Colonic mucosa (tissue), 4 donors: ENCODE results near the gene BAZ1A. TPM values are rescaled to one million over a fixed set of nuclear protein-coding genes. Genes with fewer than 3 reads are reported as not detected.
A peak's percentile ranks its signal among the peaks of the same experiment; 100 is the strongest.

Experiments used
- DNase-seq: peaks from one replicate; pipeline ENCODE4 v3.0.0-alpha.2; 2020
- H3K27ac ChIP-seq: fragments of 200-600 bp; one replicate; pipeline ENCODE4 v1.8.0; 2021
- H3K27me3 ChIP-seq: fragments of 200-600 bp; one replicate; pipeline ENCODE4 v1.8.0; 2021
- H3K36me3 ChIP-seq: fragments of 200-600 bp; one replicate; pipeline ENCODE4 v1.8.0; 2021
- H3K4me1 ChIP-seq: fragments of 200-600 bp; one replicate; pipeline ENCODE4 v1.8.0; 2021; ENCODE audit warnings: mild to moderate bottlenecking
- H3K4me3 ChIP-seq: fragments of 200-600 bp; one replicate; pipeline ENCODE4 v1.8.0; 2021
- H3K9ac ChIP-seq, 2 donors: one replicate each; pipeline ENCODE4 v1.7.0; 2013; ENCODE audit warnings: control low read depth in 2 of 2, low read depth in 2 of 2, low read length in 2 of 2
- H3K9me3 ChIP-seq: fragments of 200-600 bp; one replicate; pipeline ENCODE4 v1.8.0; 2021
- CTCF ChIP-seq: fragments of 200-600 bp; IDR thresholded peaks from one replicate; pipeline ENCODE4 v1.8.0; 2022; ENCODE audit warnings: antibody characterized with exemption, mild to moderate bottlenecking
- intact Hi-C: fragments of 100-400 bp; cut with DNase I; formaldehyde crosslinking; loops from one replicate; pipeline ENCODE4 v1.14.1; 2022
- total RNA-seq, 2 donors: library from RNA; stranded (reverse); fragmentation: NEBNext Ultra II Directional in 1 of 2; extraction: Animal tissue kit (Norgen Biotek cat#: 25700) in 1 of 2; gene quantifications; one replicate each; pipeline ENCODE4 v1.2.1, GENCODE V29; 2021
- donor health status: healthy.
- donor health status: DM: no; HTN: no; CAD: no.
- donor health status: DM: no; HTN: no; CAD: no.

Gene BAZ1A
- 10 to 100 TPM; 24.9 to 30.6 TPM for total RNA-seq

GRCh38 chr14:34875031-34875922 is at the start of gene BAZ1A:
Gene BAZ1A (minus strand): TSS chr14:34875360. CDS start chr14:34874604, 756 bp downstream.
- H3K27ac ChIP-seq: peak within 1 kb of the TSS; percentile 99
- no peaks in the 10 kb centered on the region for H3K9me3 ChIP-seq
- H3K4me1 ChIP-seq: no peaks in the 10 kb centered on the region
- intact Hi-C loops: no loop called here
- TF ChIP-seq CTCF: no peak
- H3K4me3 ChIP-seq: peak within 1 kb of the TSS; percentile 79
- H3K27me3 ChIP-seq: no peaks in the 10 kb centered on the region
- H3K9ac ChIP-seq: peak within 1 kb of the TSS; percentile 75 to 96
- DNase-seq: peak; percentile 81
- no peaks in the 10 kb centered on the region for H3K36me3 ChIP-seq

GRCh38 chr14:34920339-34920738 is 45.2 kb upstream of the BAZ1A start:
- H3K27ac ChIP-seq: no peak overlapping the region
- no peaks in the 10 kb centered on the region for H3K27me3 ChIP-seq
- DNase-seq: no peak
- intact Hi-C loops: no loop called here
- H3K9me3 ChIP-seq: no peaks in the 10 kb centered on the region
- TF ChIP-seq CTCF: no peak
- H3K4me3 ChIP-seq: no peak overlapping the region
- no peaks in the 10 kb centered on the region for H3K36me3 ChIP-seq
- H3K4me1 ChIP-seq: no peaks in the 10 kb centered on the region
- H3K9ac ChIP-seq: no peak overlapping the region

- TF ChIP-seq CTCF: no peak
- H3K27me3 ChIP-seq: no peaks in the 10 kb centered on the region
- H3K27ac ChIP-seq: no peak overlapping the region
- no peak overlapping the region for H3K9ac ChIP-seq
- intact Hi-C loops: no loop called here
- no peak for DNase-seq
- no peak overlapping the region for H3K4me3 ChIP-seq
- H3K4me1 ChIP-seq: no peaks in the 10 kb centered on the region
- H3K36me3 ChIP-seq: no peaks in the 10 kb centered on the region
- H3K9me3 ChIP-seq: no peaks in the 10 kb centered on the region
Measured at GRCh38 chr14:34913619-34914018, 38.5 kb upstream of the BAZ1A start.

GRCh38 chr14:34912966-34913365 is 37.8 kb upstream of the BAZ1A start:
- no peak overlapping the region for H3K4me3 ChIP-seq
- H3K4me1 ChIP-seq: no peaks in the 10 kb centered on the region
- DNase-seq: no peak
- H3K9me3 ChIP-seq: no peaks in the 10 kb centered on the region
- H3K36me3 ChIP-seq: no peaks in the 10 kb centered on the region
- intact Hi-C loops: no loop called here
- H3K27me3 ChIP-seq: no peaks in the 10 kb centered on the region
- no peak overlapping the region for H3K9ac ChIP-seq
- TF ChIP-seq CTCF: no peak
- no peak overlapping the region for H3K27ac ChIP-seq

- intact Hi-C loops: no loop called here
- H3K9ac ChIP-seq: no peak overlapping the region
- no peak for DNase-seq
Measured at GRCh38 chr14:34912182-34912581, 37.0 kb upstream of the BAZ1A start.

More at GRCh38 chr14:34912182-34912581, 37.0 kb upstream of the BAZ1A start:
- H3K4me1 ChIP-seq: no peaks in the 10 kb centered on the region
- no peak for TF ChIP-seq CTCF
- no peaks in the 10 kb centered on the region for H3K9me3 ChIP-seq
- no peaks in the 10 kb centered on the region for H3K27me3 ChIP-seq
- no peak overlapping the region for H3K27ac ChIP-seq
- no peaks in the 10 kb centered on the region for H3K36me3 ChIP-seq
- no peak overlapping the region for H3K4me3 ChIP-seq
